GM12891 (cell line): ENCODE data around the gene CCDC88C.
"Not testable (repeated sequence)": the region's sequence is repeated elsewhere in the genome, so short reads cannot be mapped to it uniquely, and the experiment has no call there.

Experiments used
- DNase-seq: peaks from one replicate; pipeline ENCODE4 v3.0.0; 2011; ENCODE audit warnings: low spot score; ENCODE audit not compliant: insufficient read length
- FAIRE-seq: peaks from 2 replicates; lab custom pipeline; 2011; peaks lifted over from hg19 to GRCh38; lab: Jason Lieb, UNC
- PAX5 ChIP-seq: IDR thresholded peaks from 2 replicates; pipeline ENCODE4 v1.6.1; 2011; ENCODE audit warnings: low read length, moderate library complexity, mild to moderate bottlenecking; ENCODE audit not compliant: insufficient read depth, severe bottlenecking
- POLR2A ChIP-seq: IDR thresholded peaks from 2 replicates; pipeline ENCODE4 v1.6.1; 2011; ENCODE audit warnings: low read depth, low read length, control low read depth
- POLR2AphosphoS5 ChIP-seq: IDR thresholded peaks from 2 replicates; pipeline ENCODE4 v1.6.1; 2011; ENCODE audit warnings: low read depth, low read length, control low read depth
- POU2F2 ChIP-seq: IDR thresholded peaks from 2 replicates; pipeline ENCODE4 v1.6.1; 2011; ENCODE audit warnings: low read depth, mild to moderate bottlenecking, control low read depth, low read length, moderate library complexity
- SPI1 ChIP-seq: IDR thresholded peaks from 2 replicates; pipeline ENCODE4 v1.6.1; 2011; ENCODE audit warnings: low read depth, low read length, control low read depth
- TAF1 ChIP-seq: IDR thresholded peaks from 2 replicates; pipeline ENCODE4 v1.6.1; 2011; ENCODE audit warnings: low read depth, low read length, control low read depth

Gene CCDC88C

DNA sequence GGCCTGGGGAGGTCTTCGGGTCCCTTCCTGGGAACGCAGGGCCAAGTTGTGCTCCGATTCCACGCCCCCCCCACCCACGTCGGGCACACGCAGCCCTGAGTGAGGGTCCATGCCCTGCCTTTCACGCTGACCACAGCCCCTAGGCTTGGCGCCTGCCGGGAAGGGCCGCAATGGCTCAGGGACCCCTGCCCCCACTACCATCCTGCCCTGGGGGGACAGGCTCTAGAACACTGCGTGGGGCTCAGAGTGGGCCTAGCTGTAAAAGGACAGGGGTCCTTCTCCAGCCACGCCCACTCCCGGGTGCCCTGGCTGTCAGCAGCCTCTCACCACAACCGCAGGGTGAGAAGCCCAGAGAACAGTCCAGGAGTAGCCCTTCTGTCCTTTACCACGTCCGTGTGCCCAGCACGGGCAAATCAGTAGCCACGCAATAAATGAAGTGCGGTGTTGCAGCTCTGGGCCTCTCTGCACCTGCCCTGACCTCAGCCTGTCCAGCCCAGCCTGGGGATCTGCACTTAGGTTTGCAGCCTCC, 163.8 kb downstream of the CCDC88C start:
- TF ChIP-seq POLR2AphosphoS5 (no peak), POLR2A (no peak), POU2F2 (no peak), SPI1 (no peak), PAX5 (no peak), TAF1 (no peak)
- no peak for DNase-seq
- no peak for FAIRE-seq

DNA sequence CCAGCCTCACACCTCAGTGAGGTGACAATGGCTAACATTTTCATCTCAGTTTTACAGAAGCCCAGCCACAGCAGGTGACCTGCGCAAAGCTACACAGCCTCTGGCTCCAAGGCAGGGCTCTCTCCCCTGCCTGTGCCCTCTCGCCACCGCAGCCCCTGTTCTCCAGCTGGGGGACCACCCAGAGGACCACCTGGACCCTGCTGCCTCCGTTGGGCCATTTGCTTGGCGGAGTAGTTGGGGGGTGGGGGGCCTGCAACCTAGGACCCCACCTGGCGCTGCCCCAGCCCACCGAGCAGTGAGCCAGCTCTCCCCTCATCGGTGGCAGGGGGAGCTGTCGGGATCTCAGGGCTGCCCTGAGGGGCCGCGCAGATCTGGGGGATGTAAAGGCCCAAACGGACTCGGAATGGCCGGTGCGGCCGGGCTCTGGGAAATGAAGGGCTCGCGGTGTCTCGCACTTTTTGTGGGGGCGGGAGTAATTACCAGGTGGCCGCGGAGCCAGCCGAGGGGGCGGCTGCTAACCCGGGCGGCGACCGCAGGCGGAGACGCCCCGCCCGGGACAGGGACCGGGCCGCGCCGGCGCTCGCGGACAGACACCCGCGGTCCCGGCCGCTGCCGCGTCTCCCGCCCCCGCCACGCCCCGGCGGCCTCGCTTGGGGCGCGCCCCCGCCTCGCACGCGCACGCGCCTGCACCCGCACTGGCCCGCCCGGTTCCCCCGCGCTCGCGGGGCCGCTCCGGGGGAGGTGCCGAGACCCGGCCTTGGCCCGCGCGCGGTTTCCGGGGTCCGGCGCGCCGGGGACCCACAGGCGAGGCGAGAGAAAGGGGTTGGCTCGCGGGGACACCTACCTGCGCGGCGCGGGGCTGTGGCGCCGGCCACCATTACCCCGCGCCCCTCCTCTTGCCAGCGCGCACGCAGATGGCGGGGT, 164.5 kb downstream of the CCDC88C start:
- TF ChIP-seq POLR2AphosphoS5, result no peak
- no peak for TF ChIP-seq PAX5
- TF ChIP-seq SPI1, result no peak
- TF ChIP-seq POU2F2, result no peak
- TF ChIP-seq POLR2A, result no peak
- no peak for TF ChIP-seq TAF1
- FAIRE-seq (peak; percentile 51), DNase-seq (no peak)

DNA sequence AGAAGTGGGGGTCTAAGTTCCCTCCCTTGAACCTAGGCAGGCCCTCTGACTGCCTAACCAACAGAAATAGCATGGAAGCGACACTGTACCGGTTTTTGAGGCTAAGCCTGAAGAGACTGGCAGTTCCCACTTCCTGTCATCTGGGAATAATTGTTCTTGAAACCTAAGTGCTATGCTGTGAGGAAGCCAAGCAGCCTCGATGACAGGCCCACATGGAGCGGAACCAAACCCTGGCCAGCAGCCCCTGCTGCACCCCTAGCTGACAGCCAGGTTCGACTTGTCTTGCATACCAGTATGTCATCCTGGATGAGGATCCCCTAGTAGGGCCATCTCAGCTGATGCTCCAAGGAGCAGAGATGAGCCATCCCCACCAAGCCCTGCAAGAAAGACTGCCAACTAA, 166.7 kb downstream of the CCDC88C start:
- no peak for FAIRE-seq
- DNase-seq, result no peak
- no peak for TF ChIP-seq POU2F2
- TF ChIP-seq POLR2A, result no peak
- TF ChIP-seq PAX5, result no peak
- TF ChIP-seq SPI1, result no peak
- TF ChIP-seq TAF1, result no peak
- TF ChIP-seq POLR2AphosphoS5, result no peak

DNA sequence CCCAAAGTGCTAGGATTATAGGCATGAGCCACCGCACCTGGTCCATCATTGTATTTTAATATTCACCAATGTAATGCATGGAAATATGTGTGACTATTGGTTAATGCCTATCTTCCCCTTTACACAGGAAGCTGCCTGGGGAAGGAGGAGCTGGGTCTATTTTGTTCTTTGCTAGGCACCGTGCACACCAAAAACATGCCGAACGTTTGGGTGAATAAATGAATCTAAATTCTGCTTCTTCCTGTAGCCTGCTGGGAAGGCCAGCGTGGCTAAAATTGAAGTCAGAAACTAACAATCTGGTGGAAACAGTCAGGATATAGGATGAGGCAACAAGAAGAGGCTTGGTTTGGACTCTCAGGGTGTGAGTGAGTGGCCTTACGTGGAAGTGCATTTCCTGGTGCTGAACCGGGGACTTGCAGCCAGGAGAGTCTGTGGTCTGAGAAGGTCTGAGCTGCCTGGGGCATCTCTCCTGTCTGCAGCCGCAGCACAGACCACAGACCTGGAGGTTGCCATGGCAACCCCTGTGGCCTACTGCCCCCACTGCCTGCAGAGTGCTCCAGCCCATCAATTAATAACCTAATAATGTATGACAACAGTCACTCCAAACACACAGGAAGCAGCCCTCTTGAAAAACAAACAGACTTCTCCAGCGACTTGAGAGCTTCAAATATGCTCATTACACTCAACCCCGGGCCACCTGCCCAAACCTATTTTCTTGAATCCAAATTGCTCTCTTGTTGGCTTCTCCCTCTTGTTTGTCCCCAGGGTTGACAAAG, 167.6 kb downstream of the CCDC88C start:
- TF ChIP-seq SPI1 (no peak), TAF1 (no peak), PAX5 (no peak), POLR2A (no peak), POLR2AphosphoS5 (no peak), POU2F2 (no peak; the same call in 1 of the 2 replicates)
- peak; percentile 64 for DNase-seq
- peak; percentile 99 for FAIRE-seq

DNA sequence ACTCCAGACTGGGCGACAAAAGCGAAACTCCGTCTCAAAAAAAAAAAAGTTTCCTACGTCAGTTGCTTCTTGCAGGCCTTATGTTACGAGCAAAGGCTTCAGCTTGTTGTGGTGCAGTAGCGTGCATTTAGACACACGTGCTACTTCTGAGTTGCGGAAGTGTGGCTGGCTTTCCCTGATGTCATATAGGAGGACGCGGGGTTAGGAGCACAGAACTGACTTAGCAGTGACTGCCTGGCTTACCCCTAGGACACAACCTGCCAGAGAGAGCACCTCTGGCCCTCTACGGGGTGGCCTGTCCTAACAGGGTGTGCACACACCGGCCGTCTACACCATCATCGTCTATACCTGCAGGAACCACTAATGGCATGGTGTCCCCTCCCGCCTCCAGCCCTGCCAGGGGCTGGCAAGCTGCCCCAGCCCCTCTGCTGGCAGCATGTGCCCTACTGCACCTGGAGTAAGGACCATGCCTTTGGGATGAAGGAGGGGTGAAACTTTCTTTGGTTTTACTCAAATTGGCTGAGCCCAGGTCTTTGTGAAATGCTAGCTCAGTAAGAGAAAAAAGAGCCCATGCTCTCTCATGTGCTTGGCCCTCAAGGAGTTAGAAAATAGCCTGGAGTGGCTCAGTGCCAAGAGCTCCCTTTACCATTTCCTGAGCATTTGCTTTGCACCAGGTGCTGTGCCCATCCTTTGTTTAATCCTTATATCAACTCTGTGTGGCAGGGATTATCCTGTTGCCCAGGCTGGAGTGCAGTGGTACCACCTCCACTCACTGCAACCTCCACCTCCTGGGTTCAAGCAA, 171.4 kb downstream of the CCDC88C start:
- FAIRE-seq (no peak), DNase-seq (no peak)
- no peak for TF ChIP-seq POU2F2
- no peak for TF ChIP-seq TAF1
- TF ChIP-seq POLR2A, result no peak
- TF ChIP-seq SPI1, result no peak
- no peak for TF ChIP-seq POLR2AphosphoS5
- no peak for TF ChIP-seq PAX5

DNA sequence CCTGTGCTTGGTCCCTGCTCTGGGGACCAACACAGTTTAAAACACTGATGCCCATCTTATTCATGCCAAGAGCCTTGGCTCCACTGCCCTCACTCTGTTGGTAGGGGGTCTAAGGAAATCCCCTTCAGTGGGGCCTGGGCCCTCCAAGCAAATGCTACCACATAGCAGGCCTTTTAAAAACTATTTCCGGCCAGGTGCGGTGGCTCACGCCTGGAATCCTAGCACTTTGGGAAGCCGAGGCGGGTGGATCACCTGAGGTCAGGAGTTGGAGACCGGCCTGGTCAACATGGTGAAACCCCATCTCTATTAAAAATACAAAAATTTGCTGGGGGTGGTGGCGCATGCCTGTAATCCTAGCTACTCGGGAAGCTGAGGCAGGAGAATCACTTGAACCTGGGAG, 172.0 kb downstream of the CCDC88C start:
- not testable (repeated sequence) for FAIRE-seq, DNase-seq

DNA sequence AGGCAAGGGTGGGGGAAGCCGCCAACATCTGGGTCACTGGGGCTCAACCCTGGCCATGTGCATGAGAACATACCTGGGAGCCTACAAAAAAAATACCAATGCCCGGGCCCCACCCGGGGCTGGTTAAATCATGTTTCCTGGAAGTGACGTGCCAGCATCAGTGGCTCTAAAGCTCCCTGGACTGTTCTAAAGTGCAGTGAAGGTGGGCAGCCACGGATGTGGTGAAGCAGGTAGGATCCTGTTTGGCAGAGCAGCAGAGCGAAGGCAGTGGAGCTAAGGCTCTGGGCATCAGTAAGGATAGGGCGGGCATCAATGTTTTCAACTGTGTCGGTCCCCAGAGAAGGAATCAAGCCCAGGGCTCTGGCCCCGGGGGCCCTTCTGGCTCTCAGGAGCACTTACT, 172.6 kb downstream of the CCDC88C start:
- TF ChIP-seq PAX5 (no peak), POU2F2 (no peak), SPI1 (no peak), POLR2A (no peak), TAF1 (no peak)
- DNase-seq (no peak), FAIRE-seq (no peak)

DNA sequence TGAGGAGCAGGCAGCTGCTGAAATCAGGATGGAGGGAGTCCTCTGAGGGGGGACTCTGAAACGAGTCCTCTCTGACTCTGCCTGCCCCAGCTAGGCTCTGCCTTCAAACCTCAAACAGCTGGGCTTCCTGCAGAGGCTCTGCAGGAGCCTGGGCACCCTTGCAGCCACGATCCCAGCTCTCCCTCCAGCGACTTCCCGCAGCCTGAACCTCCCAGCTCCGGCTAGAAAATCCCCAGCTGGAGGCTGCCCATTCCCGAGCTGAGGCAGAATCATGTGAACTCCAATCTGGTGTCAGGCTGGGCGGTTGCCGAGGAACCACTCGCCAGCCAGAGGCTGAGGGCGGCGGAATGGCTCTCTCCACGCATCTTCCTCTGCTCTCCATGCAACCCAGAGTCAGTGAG, 173.1 kb downstream of the CCDC88C start, which contains the start of gene GPR68:
TSS of gene GPR68 (minus strand) at position 204 of the 401 bp plus-strand sequence. CDS start 9,654 bp downstream, outside the sequence.
- no peak for TF ChIP-seq PAX5
- TF ChIP-seq POLR2AphosphoS5, result no peak
- no peak for TF ChIP-seq TAF1
- no peak for TF ChIP-seq SPI1
- no peak for TF ChIP-seq POU2F2
- TF ChIP-seq POLR2A, result no peak
- DNase-seq (no peak), FAIRE-seq (peak; percentile 54)

DNA sequence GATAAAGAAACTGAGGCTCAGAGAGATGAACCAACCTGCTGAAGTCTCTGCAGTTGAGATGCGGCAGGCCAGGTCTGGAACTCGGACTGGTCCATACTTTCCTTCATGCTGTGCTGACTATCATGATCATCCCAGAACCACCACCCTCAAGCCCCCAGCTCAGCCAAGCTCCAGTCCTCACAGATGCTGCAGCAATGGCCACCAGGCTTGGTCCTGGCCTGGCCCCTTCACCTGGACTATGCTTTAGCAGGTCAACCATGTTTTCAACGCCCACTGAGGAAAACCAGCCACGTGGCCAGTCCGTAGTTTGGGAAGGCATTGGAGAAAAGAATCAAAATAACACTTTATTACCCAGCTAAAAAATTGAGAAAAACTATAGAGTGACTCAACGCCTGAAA, 174.5 kb downstream of the CCDC88C start:
- TF ChIP-seq TAF1 (no peak), POLR2A (no peak), POU2F2 (no peak), SPI1 (no peak), POLR2AphosphoS5 (no peak), PAX5 (no peak)
- no peak for FAIRE-seq
- DNase-seq, result no peak
